ENCODE data around the gene CCDC154.

Gene CCDC154

DNA sequence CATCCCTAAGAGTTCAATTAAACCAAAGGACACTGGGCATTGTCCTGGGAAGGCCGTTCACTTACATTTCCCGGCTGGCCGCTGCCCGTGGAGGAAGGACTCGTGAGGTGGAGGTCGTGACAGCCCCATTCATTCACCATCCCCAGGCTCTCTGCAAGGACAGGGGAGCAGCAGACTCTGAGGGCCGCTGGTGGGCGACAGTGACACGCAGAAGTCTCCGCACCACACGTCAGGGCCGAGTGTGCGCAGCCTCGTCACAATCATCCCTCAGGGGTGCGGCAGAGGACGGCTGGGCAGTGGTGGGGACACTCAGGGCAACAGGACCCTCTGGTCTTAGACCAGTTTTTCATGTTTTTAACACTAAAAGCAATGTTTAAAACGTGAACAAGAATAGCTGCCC is 51.5 kb downstream of the CCDC154 start:
- no peak overlapping the region for H3K4me3 ChIP-seq (ENCODE audit: control insufficient read depth, low read depth, low read length)
- DNase-seq (ENCODE audit: low read depth), result no peak
- TF ChIP-seq, protein P1, sequence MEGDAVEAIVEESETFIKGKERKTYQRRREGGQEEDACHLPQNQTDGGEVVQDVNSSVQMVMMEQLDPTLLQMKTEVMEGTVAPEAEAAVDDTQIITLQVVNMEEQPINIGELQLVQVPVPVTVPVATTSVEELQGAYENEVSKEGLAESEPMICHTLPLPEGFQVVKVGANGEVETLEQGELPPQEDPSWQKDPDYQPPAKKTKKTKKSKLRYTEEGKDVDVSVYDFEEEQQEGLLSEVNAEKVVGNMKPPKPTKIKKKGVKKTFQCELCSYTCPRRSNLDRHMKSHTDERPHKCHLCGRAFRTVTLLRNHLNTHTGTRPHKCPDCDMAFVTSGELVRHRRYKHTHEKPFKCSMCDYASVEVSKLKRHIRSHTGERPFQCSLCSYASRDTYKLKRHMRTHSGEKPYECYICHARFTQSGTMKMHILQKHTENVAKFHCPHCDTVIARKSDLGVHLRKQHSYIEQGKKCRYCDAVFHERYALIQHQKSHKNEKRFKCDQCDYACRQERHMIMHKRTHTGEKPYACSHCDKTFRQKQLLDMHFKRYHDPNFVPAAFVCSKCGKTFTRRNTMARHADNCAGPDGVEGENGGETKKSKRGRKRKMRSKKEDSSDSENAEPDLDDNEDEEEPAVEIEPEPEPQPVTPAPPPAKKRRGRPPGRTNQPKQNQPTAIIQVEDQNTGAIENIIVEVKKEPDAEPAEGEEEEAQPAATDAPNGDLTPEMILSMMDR (conservative IDR thresholded peaks at IDR 0.05; ENCODE audit: control insufficient read depth, insufficient read depth, low read depth, low read length), result no peak

DNA sequence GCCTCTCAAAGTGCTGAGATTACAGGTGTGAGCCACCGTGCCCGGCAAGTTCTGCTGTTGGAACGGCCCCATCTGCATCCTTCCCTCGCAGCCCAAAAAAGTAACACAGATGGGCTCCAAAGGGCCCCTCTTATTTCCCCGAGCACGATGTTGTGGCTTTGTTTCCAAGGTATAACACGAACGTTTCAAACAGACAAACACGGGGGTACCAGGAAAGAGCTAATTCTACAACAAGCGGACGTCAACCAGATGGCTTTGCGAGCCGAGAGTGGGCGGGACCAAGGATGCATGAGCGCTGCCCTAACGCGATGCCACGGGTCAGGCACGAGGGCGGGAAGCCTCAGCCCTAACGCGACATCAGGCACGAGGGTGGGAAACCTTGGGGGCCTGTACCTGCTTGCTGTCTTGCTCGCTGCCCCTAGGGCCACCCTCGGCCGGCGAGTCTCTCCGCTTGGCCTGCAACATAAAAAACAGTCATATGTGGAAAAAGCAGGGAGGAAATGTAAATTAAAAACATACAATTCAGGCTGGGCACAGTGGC is 54.0 kb downstream of the CCDC154 start:
- TF ChIP-seq, protein P1 (conservative IDR thresholded peaks at IDR 0.05; ENCODE audit: control insufficient read depth, insufficient read depth, low read depth, low read length), result no peak
- H3K4me3 ChIP-seq (ENCODE audit: control insufficient read depth, low read depth, low read length), result no peak overlapping the region
- no peak for DNase-seq (ENCODE audit: low read depth)

DNA sequence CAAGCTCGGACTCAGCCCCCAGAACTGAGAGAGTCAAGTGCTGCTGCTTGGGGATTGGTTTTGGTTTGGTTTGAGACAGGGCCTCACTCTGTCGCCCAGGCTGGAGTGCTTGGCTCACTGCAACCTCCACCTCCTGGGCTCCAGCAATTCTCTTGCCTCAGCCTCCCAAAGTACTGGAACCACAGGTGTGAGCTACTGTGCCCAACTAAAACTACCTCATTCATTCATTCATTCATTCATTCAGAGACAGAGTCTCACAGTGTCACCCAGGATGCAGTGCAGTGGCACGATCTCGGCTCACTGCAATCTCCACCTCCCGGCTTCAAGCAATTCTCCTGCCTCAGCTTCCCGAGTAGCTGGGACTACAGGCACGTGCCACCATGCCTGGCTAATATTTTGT is 54.6 kb downstream of the CCDC154 start:
- DNase-seq (ENCODE audit: low read depth), result no peak
- H3K4me3 ChIP-seq (ENCODE audit: control insufficient read depth, low read depth, low read length), result no peak overlapping the region
- TF ChIP-seq, protein P1 (conservative IDR thresholded peaks at IDR 0.05; ENCODE audit: control insufficient read depth, insufficient read depth, low read depth, low read length), result no peak

DNA sequence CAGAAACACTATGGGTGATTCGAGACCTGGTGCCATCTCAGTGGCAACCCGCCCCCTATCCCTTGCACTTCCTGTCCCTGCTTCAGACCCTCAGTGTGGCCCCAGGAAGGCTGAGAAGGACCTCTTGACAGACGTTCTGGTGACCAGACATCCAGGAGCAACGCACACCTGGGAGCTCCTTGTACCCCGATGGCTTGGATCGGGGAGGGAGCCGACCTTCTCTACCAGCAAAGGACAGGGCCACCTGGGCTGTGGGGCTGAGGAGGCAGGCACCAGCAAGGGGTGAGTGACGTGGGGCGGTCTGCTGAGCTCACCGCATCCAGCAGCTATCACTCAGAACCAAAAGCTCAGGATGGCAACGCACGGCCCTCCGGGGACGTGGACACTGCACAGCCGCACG is 57.0 kb downstream of the CCDC154 start:
- no peak for DNase-seq (ENCODE audit: low read depth)
- TF ChIP-seq, protein P1 (conservative IDR thresholded peaks at IDR 0.05; ENCODE audit: control insufficient read depth, insufficient read depth, low read depth, low read length), result no peak
- no peak overlapping the region for H3K4me3 ChIP-seq (ENCODE audit: control insufficient read depth, low read depth, low read length)

DNA sequence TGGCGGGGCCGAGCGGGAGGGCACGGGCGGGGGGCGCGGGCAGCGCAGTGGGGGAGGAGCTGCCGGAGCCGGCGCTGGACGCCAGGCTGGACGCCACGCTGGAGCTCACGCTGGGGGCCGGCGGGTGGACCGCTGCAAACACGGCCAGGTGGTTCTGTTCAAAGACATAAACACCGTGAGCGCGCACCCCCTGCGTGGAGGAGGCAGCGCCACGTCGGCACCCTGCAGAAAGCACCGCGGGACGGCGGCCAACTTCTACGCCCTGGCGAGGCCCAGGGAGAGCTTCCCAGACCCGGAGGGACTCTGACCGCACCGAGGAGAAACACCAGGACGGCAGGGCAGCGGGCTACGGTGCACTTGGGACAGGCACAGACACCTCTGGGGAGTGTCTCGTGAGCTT is 59.1 kb downstream of the CCDC154 start:
- no peak overlapping the region for H3K4me3 ChIP-seq (ENCODE audit: control insufficient read depth, low read depth, low read length)
- TF ChIP-seq, protein P1 (conservative IDR thresholded peaks at IDR 0.05; ENCODE audit: control insufficient read depth, insufficient read depth, low read depth, low read length), result no peak
- DNase-seq (ENCODE audit: low read depth), result no peak
